Endothelial cell of umbilical vein (primary cell): Measurements from ENCODE around the gene FBLN2. TPM values are rescaled to one million over a fixed set of nuclear protein-coding genes. Genes with fewer than 3 reads are reported as not detected.

Experiments used
- BruUV-seq: library from RNA; stranded (reverse); fragments of 400-500 nt; replicated peaks from 2 replicates; lab custom pipeline; 2021; lab: Mats Ljungman, UMichigan
- CTCF ChIA-PET: fragments of 300-600, 350-600 bp; sonication (Branson Sonifier 250); formaldehyde crosslinking; loops from one replicate; lab custom pipeline; 2021; ENCODE audit warnings: antibody characterized with exemption, inconsistent platforms; lab: Charles Lee
- POLR2A ChIA-PET: fragments of 300-600, 350-600 bp; sonication (Branson Sonifier 250); formaldehyde crosslinking; loops from one replicate; lab custom pipeline; 2021; ENCODE audit warnings: antibody characterized with exemption, inconsistent platforms; lab: Charles Lee
- DNase-seq: peaks from one replicate; pipeline ENCODE4 v3.0.0-alpha.2; 2011; ENCODE audit warnings: low read depth, low spot score
- FAIRE-seq: peaks from 2 replicates; lab custom pipeline; 2011; peaks lifted over from hg19 to GRCh38; lab: Jason Lieb, UNC
- H2AFZ ChIP-seq: 2 replicates; pipeline ENCODE4 v1.6.0; 2012; ENCODE audit warnings: low read depth, low read length, control low read depth, inconsistent platforms
- H3K27ac ChIP-seq: 2 replicates; pipeline ENCODE4 v1.5.1; 2011; ENCODE audit warnings: low read depth, mild to moderate bottlenecking, control low read depth, low read length, moderate library complexity; ENCODE audit not compliant: insufficient read depth
- H3K27me3 ChIP-seq, 2 experiments: 2 replicates each; pipeline versions ENCODE4 v1.6.0 to v1.6.1; 2011; ENCODE audit warnings: low read length in 2 of 2, mixed read lengths in 1 of 2; ENCODE audit not compliant: control insufficient read depth in 2 of 2, insufficient read depth in 2 of 2
- H3K36me3 ChIP-seq, 2 experiments: 2 replicates in 1 of 2; 3 replicates in 1 of 2; pipeline ENCODE4 v1.5.1; 2011; ENCODE audit warnings: low read length in 2 of 2, mild to moderate bottlenecking in 1 of 2, moderate library complexity in 1 of 2; ENCODE audit not compliant: control insufficient read depth in 2 of 2, insufficient read depth in 2 of 2; ENCODE audit errors: extremely low read depth in 1 of 2
- H3K4me1 ChIP-seq: 3 replicates; pipeline ENCODE4 v1.5.1; 2011; ENCODE audit warnings: mild to moderate bottlenecking, low read length; ENCODE audit not compliant: control insufficient read depth, insufficient read depth; ENCODE audit errors: extremely low read depth
- H3K4me2 ChIP-seq: 2 replicates; pipeline ENCODE4 v1.6.1; 2011; ENCODE audit warnings: low read length, control low read depth, mixed read lengths; ENCODE audit not compliant: insufficient read depth
- H3K4me3 ChIP-seq, 3 experiments: fragments of 200-600 bp in 1 of 3; sonication (generic), shearing (Covaris generic) in 1 of 3; replicated peaks in 1 of 3; 2 replicates each; pipeline ENCODE4 v1.5.1; 2011 to 2016; ENCODE audit warnings: control low read depth in 3 of 3, low read length in 3 of 3, mild to moderate bottlenecking in 2 of 3, inconsistent platforms in 1 of 3, low read depth in 1 of 3, moderate library complexity in 1 of 3; ENCODE audit not compliant: insufficient read depth in 1 of 3
- H3K79me2 ChIP-seq: 2 replicates; pipeline ENCODE4 v1.6.0; 2012; ENCODE audit warnings: low read length, inconsistent platforms; ENCODE audit not compliant: control insufficient read depth, insufficient read depth
- H3K9ac ChIP-seq: replicated peaks from 2 replicates; pipeline ENCODE3; 2011; ENCODE audit warnings: low read length, control low read depth; ENCODE audit not compliant: insufficient read depth; ENCODE audit errors: extremely low read depth
- H3K9me1 ChIP-seq: replicated peaks from 3 replicates; pipeline ENCODE4 v1.6.0; 2011; ENCODE audit warnings: mild to moderate bottlenecking, low read length; ENCODE audit not compliant: control insufficient read depth, insufficient read depth; ENCODE audit errors: extremely low read depth
- H3K9me3 ChIP-seq: replicated peaks from 2 replicates; pipeline ENCODE4 v1.5.1; 2012; ENCODE audit warnings: low read length, inconsistent platforms; ENCODE audit not compliant: control insufficient read depth, insufficient read depth
- H4K20me1 ChIP-seq: replicated peaks from 2 replicates; pipeline ENCODE3; 2011; ENCODE audit warnings: mild to moderate bottlenecking, low read length; ENCODE audit not compliant: control insufficient read depth, insufficient read depth; ENCODE audit errors: extremely low read depth
- CTCF ChIP-seq, 2 donors: IDR thresholded peaks; 1 replicate in 1 of 2; 2 replicates in 1 of 2; pipeline ENCODE4 v1.5.1; 2011; ENCODE audit warnings: low read length in 2 of 2, mild to moderate bottlenecking in 2 of 2, moderate library complexity in 2 of 2, control low read depth in 1 of 2, inconsistent platforms in 1 of 2, low read depth in 1 of 2; ENCODE audit not compliant: insufficient read depth in 1 of 2; ENCODE audit errors: extremely low read depth in 1 of 2
- EZH2 ChIP-seq: IDR thresholded peaks from 2 replicates; pipeline ENCODE4 v1.6.1; 2012; ENCODE audit warnings: borderline replicate concordance, low read depth, mild to moderate bottlenecking, moderate library complexity, low read length, inconsistent platforms; ENCODE audit not compliant: severe bottlenecking
- FOS ChIP-seq: IDR thresholded peaks from 2 replicates; pipeline ENCODE4 v1.6.1; 2011; ENCODE audit warnings: mild to moderate bottlenecking, low read length, moderate library complexity, borderline replicate concordance; ENCODE audit not compliant: insufficient read depth
- GATA2 ChIP-seq: IDR thresholded peaks from 2 replicates; pipeline ENCODE4 v1.7.0; 2011; ENCODE audit warnings: low read depth, mild to moderate bottlenecking, moderate library complexity, mixed read lengths, low read length; ENCODE audit not compliant: insufficient read length, insufficient read depth
- JUN ChIP-seq: IDR thresholded peaks from 2 replicates; pipeline ENCODE4 v1.6.1; 2011; ENCODE audit warnings: borderline replicate concordance, low read depth; ENCODE audit not compliant: insufficient read length, insufficient read depth
- MAX ChIP-seq: IDR thresholded peaks from 2 replicates; pipeline ENCODE4 v1.6.1; 2011; ENCODE audit not compliant: insufficient read depth, insufficient read length
- MYC ChIP-seq: IDR thresholded peaks from one replicate; pipeline ENCODE4 v1.6.1; 2011; ENCODE audit warnings: mild to moderate bottlenecking, low read depth, low read length
- POLR2A ChIP-seq: IDR thresholded peaks from 2 replicates; pipeline ENCODE4 v1.6.1; 2012; ENCODE audit warnings: low read depth, mild to moderate bottlenecking, control low read depth, low read length
- POLR2AphosphoS5 ChIP-seq: IDR thresholded peaks from 2 replicates; pipeline ENCODE4 v1.6.1; 2012; ENCODE audit warnings: low read depth, mild to moderate bottlenecking, control low read depth, low read length, moderate library complexity; ENCODE audit not compliant: insufficient read depth
- dilution Hi-C: fragments of 300-500 bp; cut with MboI; formaldehyde crosslinking; loops from one replicate; pipeline ENCODE4 v1.15.0; 2019; ENCODE audit warnings: low sequenced_read_pairs; ENCODE audit not compliant: extremely low pct_ligation_motif_present
- intact Hi-C: fragments of 100-400 bp; cut with micrococcal nuclease; formaldehyde crosslinking; loops from one replicate; pipeline ENCODE4 v1.10.0; 2022
- polyA plus RNA-seq, 4 experiments: library from polyadenylated mRNA; depleted of rRNA in 3 of 4; stranded (reverse) in 3 of 4; unstranded in 1 of 4; fragments of >200 nt; gene quantifications; 2 replicates each; pipeline versions ENCODE4 v1.2.1 to v1.2.3, GENCODE V29; 2011 to 2012; ENCODE audit warnings: missing spikeins in 1 of 4
- total RNA-seq: library from RNA; stranded (reverse); gene quantifications from 2 replicates; pipeline ENCODE4 v1.2.3, GENCODE V29; 2021

Gene FBLN2
- total and polyA plus RNA-seq, 2 donors (not counting 3 experiments of a cell fraction or from before 2014, with no cell fraction given), result 1.4 to 1.9 TPM

- H3K9me1 ChIP-seq, result no peaks in the 10 kb centered on the region
- no peak overlapping the region for H3K4me2 ChIP-seq
- CTCF ChIA-PET, result interaction anchor here (1.2 kb wide), 1 partner anchor 71 kb away, joined by 3 read pairs; no protein-coding TSS in a partner anchor
- H3K27me3 ChIP-seq, result no peaks in the 10 kb centered on the region
- no peak overlapping the region for H3K4me3 ChIP-seq
- no peak overlapping the region for H2AFZ ChIP-seq
- POLR2A ChIA-PET, result no interaction called here
- no peak overlapping the region for H3K9ac ChIP-seq
- no peaks in the 10 kb centered on the region for H3K4me1 ChIP-seq
- TF ChIP-seq MYC (no peak), FOS (no peak), POLR2A (no peak), JUN (no peak), MAX (no peak), EZH2 (no peak), GATA2 (no peak), POLR2AphosphoS5 (no peak), CTCF (IDR thresholded peaks at IDR 0.05; ENCODE audit: extremely low read depth in 1 of 2, insufficient read depth in 1 of 2, low read depth in 1 of 2, low read length in 2 of 2) (no peak)
- H3K36me3 ChIP-seq, result no peaks in the 10 kb centered on the region
- no TSS peak for BruUV-seq
- H3K79me2 ChIP-seq, result no peaks in the 10 kb centered on the region
- FAIRE-seq, result no peak
- no peaks in the 10 kb centered on the region for H3K9me3 ChIP-seq
- no peaks in the 10 kb centered on the region for H4K20me1 ChIP-seq
- intact Hi-C loops, result no loop called here
- no peak for DNase-seq
- no peak overlapping the region for H3K27ac ChIP-seq
- dilution Hi-C loops, result no loop called here
These were observed 17.9 kb downstream of the FBLN2 start for GRCh38 chr3:13566769-13567310.
